ENCODE data around the gene NOX1. TPM values are rescaled to one million over a fixed set of nuclear protein-coding genes. Genes with fewer than 3 reads are reported as not detected.

The NOX1 gene
- total and polyA plus RNA-seq, 5 donors = not detected

GRCh38 chrX:100868273-100868672 is 5.9 kb downstream of the NOX1 start:
- no peak for ATAC-seq
- DNase-seq = no peak
- Histone ChIP-seq H3K4me3 (ENCODE audit: low read length) (no peak overlapping the region), H3K27me3 (ENCODE audit: control insufficient read depth, insufficient read depth) (no peaks in the 10 kb centered on the region), H3K9me3 (ENCODE audit: control insufficient read depth, low read length) (no peaks in the 10 kb centered on the region), H3K27ac (ENCODE audit: low read length) (no peak overlapping the region), H3K4me1 (ENCODE audit: control insufficient read depth, insufficient read depth, low read length) (no peaks in the 10 kb centered on the region)
- intact Hi-C loops (cut with DNase I) = no loop called here
- WGBS = 77% methylated on average over 2 of the region's 2 CpGs

GRCh38 chrX:100864657-100865391 is 9.3 kb downstream of the NOX1 start:
- no peaks in the 10 kb centered on the region for H3K27me3 ChIP-seq (ENCODE audit: control insufficient read depth, insufficient read depth)
- H3K4me1 ChIP-seq (ENCODE audit: control insufficient read depth, insufficient read depth, low read length) = no peaks in the 10 kb centered on the region
- H3K9me3 ChIP-seq (ENCODE audit: control insufficient read depth, low read length) = no peaks in the 10 kb centered on the region
- DNase-seq = no peak
- H3K4me3 ChIP-seq (ENCODE audit: low read length) = no peak overlapping the region
- no peak for ATAC-seq
- no peak overlapping the region for H3K27ac ChIP-seq (ENCODE audit: low read length)
- intact Hi-C loops (cut with DNase I) = no loop called here
- 71% methylated on average over 2 of the region's 2 CpGs for WGBS

- Histone ChIP-seq H3K9me3 (ENCODE audit: control insufficient read depth, low read length) (no peaks in the 10 kb centered on the region), H3K27ac (ENCODE audit: low read length) (no peak overlapping the region), H3K4me1 (ENCODE audit: control insufficient read depth, insufficient read depth, low read length) (no peaks in the 10 kb centered on the region), H3K4me3 (ENCODE audit: low read length) (no peak overlapping the region), H3K27me3 (ENCODE audit: control insufficient read depth, insufficient read depth) (no peaks in the 10 kb centered on the region)
- intact Hi-C loops (cut with DNase I) = no loop called here
- WGBS = 65% methylated on average over 6 of the region's 6 CpGs
- no peak for ATAC-seq
- DNase-seq = no peak
Measured at GRCh38 chrX:100863326-100863864, 10.8 kb downstream of the NOX1 start.

- no peaks in the 10 kb centered on the region for H3K9me3 ChIP-seq (ENCODE audit: control insufficient read depth, low read length)
- intact Hi-C loops (cut with DNase I) = no loop called here
- H3K4me3 ChIP-seq (ENCODE audit: low read length) = no peak overlapping the region
- 58% methylated on average over 2 of the region's 2 CpGs for WGBS
- no peaks in the 10 kb centered on the region for H3K4me1 ChIP-seq (ENCODE audit: control insufficient read depth, insufficient read depth, low read length)
- ATAC-seq = no peak
- no peak for DNase-seq
- H3K27ac ChIP-seq (ENCODE audit: low read length) = no peak overlapping the region
- no peaks in the 10 kb centered on the region for H3K27me3 ChIP-seq (ENCODE audit: control insufficient read depth, insufficient read depth)
Measured at GRCh38 chrX:100852810-100853209, 21.3 kb downstream of the NOX1 start.

- Histone ChIP-seq H3K9me3 (ENCODE audit: control insufficient read depth, low read length) (no peaks in the 10 kb centered on the region), H3K4me1 (ENCODE audit: control insufficient read depth, insufficient read depth, low read length) (no peaks in the 10 kb centered on the region), H3K27ac (ENCODE audit: low read length) (no peak overlapping the region), H3K4me3 (ENCODE audit: low read length) (no peak overlapping the region), H3K27me3 (ENCODE audit: control insufficient read depth, insufficient read depth) (no peaks in the 10 kb centered on the region)
- WGBS = 46% methylated on average over 4 of the region's 4 CpGs
- intact Hi-C loops (cut with DNase I) = no loop called here
- DNase-seq (no peak), ATAC-seq (no peak)
Measured at GRCh38 chrX:100850317-100850716, 23.8 kb downstream of the NOX1 start.

GRCh38 chrX:100831219-100831946 is 42.8 kb downstream of the NOX1 start:
- 97% methylated on average over 9 of the region's 9 CpGs for WGBS
- H3K4me3 ChIP-seq (ENCODE audit: low read length) = no peak overlapping the region
- no peak overlapping the region for H3K27ac ChIP-seq (ENCODE audit: low read length)
- DNase-seq (no peak), ATAC-seq (no peak)
- no peaks in the 10 kb centered on the region for H3K27me3 ChIP-seq (ENCODE audit: control insufficient read depth, insufficient read depth)
- intact Hi-C loops (cut with DNase I) = no loop called here
- H3K9me3 ChIP-seq (ENCODE audit: control insufficient read depth, low read length) = no peaks in the 10 kb centered on the region
- no peaks in the 10 kb centered on the region for H3K4me1 ChIP-seq (ENCODE audit: control insufficient read depth, insufficient read depth, low read length)

- Histone ChIP-seq H3K27me3 (ENCODE audit: control insufficient read depth, insufficient read depth) (no peaks in the 10 kb centered on the region), H3K27ac (ENCODE audit: low read length) (no peak overlapping the region), H3K4me3 (ENCODE audit: low read length) (no peak overlapping the region), H3K4me1 (ENCODE audit: control insufficient read depth, insufficient read depth, low read length) (no peaks in the 10 kb centered on the region), H3K9me3 (ENCODE audit: control insufficient read depth, low read length) (no peaks in the 10 kb centered on the region)
- intact Hi-C loops (cut with DNase I) = no loop called here
- DNase-seq (no peak), ATAC-seq (no peak)
- WGBS = 96% methylated on average over 9 of the region's 9 CpGs
Measured at GRCh38 chrX:100830547-100830946, 43.6 kb downstream of the NOX1 start.

- Histone ChIP-seq H3K27me3 (ENCODE audit: control insufficient read depth, insufficient read depth) (no peaks in the 10 kb centered on the region), H3K27ac (ENCODE audit: low read length) (no peak overlapping the region), H3K4me1 (ENCODE audit: control insufficient read depth, insufficient read depth, low read length) (no peaks in the 10 kb centered on the region), H3K9me3 (ENCODE audit: control insufficient read depth, low read length) (no peaks in the 10 kb centered on the region), H3K4me3 (ENCODE audit: low read length) (no peak overlapping the region)
- WGBS = 94% methylated on average over 5 of the region's 5 CpGs
- no peak for DNase-seq
- ATAC-seq = no peak
- intact Hi-C loops (cut with DNase I) = no loop called here
Measured at GRCh38 chrX:100830143-100830542, 44.0 kb downstream of the NOX1 start.

GRCh38 chrX:100829730-100830129 is 44.4 kb downstream of the NOX1 start:
- ATAC-seq (no peak), DNase-seq (no peak)
- Histone ChIP-seq H3K27me3 (ENCODE audit: control insufficient read depth, insufficient read depth) (no peaks in the 10 kb centered on the region), H3K27ac (ENCODE audit: low read length) (no peak overlapping the region), H3K9me3 (ENCODE audit: control insufficient read depth, low read length) (no peaks in the 10 kb centered on the region), H3K4me1 (ENCODE audit: control insufficient read depth, insufficient read depth, low read length) (no peaks in the 10 kb centered on the region), H3K4me3 (ENCODE audit: low read length) (no peak overlapping the region)
- 56% methylated on average over 2 of the region's 2 CpGs for WGBS
- intact Hi-C loops (cut with DNase I) = no loop called here

GRCh38 chrX:100819837-100820666 is 54.1 kb downstream of the NOX1 start, which contains the start of gene CSTF2:
Gene CSTF2, plus strand, starts transcription at chrX:100820391. Its CDS starts 26 bp downstream, at chrX:100820417.
- Histone ChIP-seq H3K27ac (ENCODE audit: low read length) (peak within 1 kb of the TSS; percentile 46), H3K4me3 (ENCODE audit: low read length) (peak within 1 kb of the TSS; percentile 93), H3K27me3 (ENCODE audit: control insufficient read depth, insufficient read depth) (no peaks in the 10 kb centered on the region), H3K9me3 (ENCODE audit: control insufficient read depth, low read length) (no peaks in the 10 kb centered on the region), H3K4me1 (ENCODE audit: control insufficient read depth, insufficient read depth, low read length) (no peaks in the 10 kb centered on the region)
- DNase-seq = peak; percentile 86 to 93 (median 90)
- WGBS = under 1% methylated on average over 49 of the region's 49 CpGs
- peak; percentile 100 for ATAC-seq
- intact Hi-C loops (cut with DNase I) = no loop called here

GRCh38 chrX:100819534-100819836 is 54.7 kb downstream of the NOX1 start:
- no peaks in the 10 kb centered on the region for H3K27me3 ChIP-seq (ENCODE audit: control insufficient read depth, insufficient read depth)
- H3K4me3 ChIP-seq (ENCODE audit: low read length) = peak overlapping the region; percentile 93
- H3K9me3 ChIP-seq (ENCODE audit: control insufficient read depth, low read length) = no peaks in the 10 kb centered on the region
- no peak overlapping the region for H3K27ac ChIP-seq (ENCODE audit: low read length)
- H3K4me1 ChIP-seq (ENCODE audit: control insufficient read depth, insufficient read depth, low read length) = no peaks in the 10 kb centered on the region
- intact Hi-C loops (cut with DNase I) = no loop called here
- DNase-seq = peak in 2 of 3 donors; percentile 13 to 55
- no peak for ATAC-seq
- WGBS = 8% methylated on average over 15 of the region's 15 CpGs

Measured in right cardiac atrium (tissue), 5 donors.